ENCODE data around the gene ESD.

- TF ChIP-seq POLR2A (IDR thresholded peaks at IDR 0.05; ENCODE audit: low read length) = no peak
- TF ChIP-seq GATA1 (IDR thresholded peaks at IDR 0.05; ENCODE audit: low read depth, low read length) = no peak
Measured at GRCh38 chr13:46745706-46746105, 51.3 kb downstream of the ESD start.

Measured in erythroblast (primary cell).